HG03103 (cell line): ENCODE measurements around the gene SCARB2.

Experiments used
- ATAC-seq: cut with Tn5 transposase; IDR thresholded peaks from one replicate; pipeline ENCODE4 v1.9.1; 2021; ENCODE audit warnings: low read depth; ENCODE audit not compliant: unreplicated experiment

SCARB2 gene

GRCh38 chr4:76160355-76160754 lies 53.3 kb downstream of the SCARB2 start:
- ATAC-seq, result no peak

GRCh38 chr4:76156635-76157034 lies 57.0 kb downstream of the SCARB2 start:
- ATAC-seq, result no peak

GRCh38 chr4:76155979-76156378 lies 57.6 kb downstream of the SCARB2 start:
- no peak for ATAC-seq

- no peak for ATAC-seq
Observed at GRCh38 chr4:76153356-76153755, 60.3 kb downstream of the SCARB2 start.

GRCh38 chr4:76148142-76148865 lies 65.3 kb downstream of the SCARB2 start, which contains the start of gene NUP54:
Gene NUP54, minus strand, starts transcription at chr4:76148397. Its CDS starts 23 bp downstream, at chr4:76148374.
- peak; percentile 98 for ATAC-seq

GRCh38 chr4:76147454-76148141 lies 66.0 kb downstream of the SCARB2 start:
- peak; percentile 34 for ATAC-seq

- no peak for ATAC-seq
Observed at GRCh38 chr4:76144546-76144945, 69.1 kb downstream of the SCARB2 start.

- ATAC-seq, result no peak
Observed at GRCh38 chr4:76141241-76141640, 72.4 kb downstream of the SCARB2 start.

- no peak for ATAC-seq
Observed at GRCh38 chr4:76127754-76128153, 85.9 kb downstream of the SCARB2 start.

- no peak for ATAC-seq
Observed at GRCh38 chr4:76125816-76126215, 87.8 kb downstream of the SCARB2 start.

- ATAC-seq, result no peak
Observed at GRCh38 chr4:76120199-76120598, 93.4 kb downstream of the SCARB2 start.

GRCh38 chr4:76117536-76117935 lies 96.1 kb downstream of the SCARB2 start:
- no peak for ATAC-seq

- ATAC-seq, result no peak
Observed at GRCh38 chr4:76116821-76117220, 96.8 kb downstream of the SCARB2 start.
